Sigmoid colon (tissue), 7 donors: ENCODE results near the gene TOR1B. TPM values are rescaled to one million over a fixed set of nuclear protein-coding genes. Genes with fewer than 3 reads are reported as not detected.
A peak's percentile ranks its signal among the peaks of the same experiment; 100 is the strongest.

ENCODE experiments used
- DNase-seq: peaks from one replicate; pipeline ENCODE4 v3.0.0-alpha.2; 2019
- H3K27ac ChIP-seq, 4 donors: fragments of 200-600 bp; sonication (generic); one replicate each; pipeline ENCODE4 v1.5.1; 2016 to 2019; ENCODE audit warnings: mild to moderate bottlenecking in 1 of 4
- H3K27me3 ChIP-seq, 3 donors: fragments of 200-600 bp; sonication (generic); one replicate each; pipeline ENCODE4 v1.5.1; 2019; ENCODE audit warnings: mild to moderate bottlenecking in 1 of 3
- H3K36me3 ChIP-seq, 4 donors: fragments of 200-600 bp; sonication (generic); one replicate each; pipeline ENCODE4 v1.5.1; 2016 to 2019
- H3K4me1 ChIP-seq, 4 donors: fragments of 200-600 bp; sonication (generic); one replicate each; pipeline ENCODE4 v1.5.1; 2017 to 2019
- H3K4me3 ChIP-seq, 4 donors: fragments of 200-600 bp; sonication (generic); one replicate each; pipeline ENCODE4 v1.5.1; 2017 to 2019; ENCODE audit warnings: mild to moderate bottlenecking in 2 of 4, moderate library complexity in 1 of 4
- H3K9me3 ChIP-seq, 4 donors: fragments of 200-600 bp in 3 of 4; sonication (generic) in 3 of 4; one replicate each; pipeline versions ENCODE4 v1.5.1 to v1.6.1; 2013 to 2019
- CTCF ChIP-seq, 4 experiments: fragments of 450-650 bp in 3 of 4; fragments of 200-600 bp in 1 of 4; IDR thresholded peaks; one replicate each; pipeline ENCODE4 v1.5.1; 2016 to 2019; ENCODE audit warnings: antibody characterized with exemption in 4 of 4, mild to moderate bottlenecking in 3 of 4, moderate library complexity in 2 of 4
- EP300 ChIP-seq, 4 donors: sonication (generic); formaldehyde crosslinking; IDR thresholded peaks; one replicate each; pipeline ENCODE4 v1.6.1; 2017; ENCODE audit warnings: antibody characterized with exemption in 4 of 4
- POLR2A ChIP-seq, 2 donors: fragments of 450-650 bp; IDR thresholded peaks; one replicate each; pipeline ENCODE4 v1.6.1; 2016; ENCODE audit warnings: antibody characterized with exemption in 2 of 2, mild to moderate bottlenecking in 2 of 2, moderate library complexity in 2 of 2
- POLR2AphosphoS5 ChIP-seq, 4 donors: sonication (generic); formaldehyde crosslinking; IDR thresholded peaks; one replicate each; pipeline ENCODE4 v1.6.1; 2017; ENCODE audit warnings: antibody characterized with exemption in 4 of 4
- WGBS, 2 donors: extraction: QIAGEN DNeasy Blood & Tissue Kit; methylation state at CpG; one replicate each; pipeline ENCODE4 v1.1.7; 2013; 5-methylcytosine and 5-hydroxymethylcytosine counted together
- intact Hi-C: fragments of 100-400 bp; cut with DNase I; formaldehyde crosslinking; loops from one replicate; pipeline ENCODE4 v1.15.1; 2023
- polyA plus RNA-seq, 3 donors: library from polyadenylated mRNA; stranded (reverse); fragments of 200-250 nt; gene quantifications; one replicate each; pipeline ENCODE4 v1.2.3, GENCODE V29; 2013
- total RNA-seq, 4 donors: library from RNA; depleted of rRNA; stranded (reverse); fragments of >200 nt; gene quantifications; one replicate each; pipeline ENCODE4 v1.1.0, GENCODE V29; 2016
- donor health status: healthy with polysubstance abuse.
- donor health status: Bipolar disorder and iron deficiency.
- donor health status: healthy.

TOR1B gene
- total and polyA plus RNA-seq, 7 donors: 7.8 to 31.3 (median 20.7) TPM

DNA sequence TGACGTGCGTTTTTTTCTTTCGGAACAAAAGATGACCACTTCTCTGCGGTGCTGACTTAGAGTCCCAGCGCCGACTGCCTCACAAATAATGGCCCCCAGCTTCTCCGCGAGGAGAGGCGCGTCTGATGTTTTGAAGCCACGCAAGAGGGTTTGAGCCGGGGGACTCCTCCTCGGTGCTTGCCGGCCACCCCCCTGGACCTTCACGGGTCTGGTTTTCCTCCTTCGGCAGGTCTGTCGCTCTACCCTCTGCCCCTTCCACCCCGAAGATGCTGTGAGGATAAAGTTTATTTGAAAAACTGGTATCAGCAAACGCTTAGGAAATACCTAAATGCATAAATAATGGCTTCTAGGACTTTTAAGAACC lies 32.9 kb downstream of the TOR1B start:
- 1% methylated on average over 19 of the region's 19 CpGs for WGBS, 2 donors
- intact Hi-C loops: no loop called here
- no peaks in the 10 kb centered on the region for H3K9me3 ChIP-seq
- peaks cover 0 to 26% (median 8%) of the 10 kb centered on the region in 4 donors for H3K36me3 ChIP-seq
- H3K27ac ChIP-seq: peak overlapping the region; percentile 92 to 98 (median 96)
- peak overlapping the region; percentile 84 to 99 (median 95) for H3K4me3 ChIP-seq
- no peak for DNase-seq
- TF ChIP-seq CTCF (IDR thresholded peaks at IDR 0.05): no peak
- no peak for TF ChIP-seq POLR2A (IDR thresholded peaks at IDR 0.05)
- no peak for TF ChIP-seq POLR2AphosphoS5 (IDR thresholded peaks at IDR 0.05)
- TF ChIP-seq EP300 (IDR thresholded peaks at IDR 0.05): no peak
- no peaks in the 10 kb centered on the region for H3K27me3 ChIP-seq
- H3K4me1 ChIP-seq: peaks cover 0 to 46% (median 40%) of the 10 kb centered on the region in 4 donors

GRCh38 chr9:129836311-129837007 lies 33.5 kb downstream of the TOR1B start:
- Histone ChIP-seq H3K4me1 (peaks cover 0 to 46% (median 40%) of the 10 kb centered on the region in 4 donors), H3K4me3 (peak overlapping the region; percentile 84 to 99 (median 95)), H3K27me3 (no peaks in the 10 kb centered on the region), H3K36me3 (peaks cover 0 to 20% (median 2%) of the 10 kb centered on the region in 4 donors), H3K27ac (peak overlapping the region; percentile 92 to 98 (median 96)), H3K9me3 (no peaks in the 10 kb centered on the region)
- DNase-seq: no peak
- intact Hi-C loops: no loop called here
- TF ChIP-seq CTCF (IDR thresholded peaks at IDR 0.05) (no peak), POLR2AphosphoS5 (IDR thresholded peaks at IDR 0.05) (no peak), POLR2A (IDR thresholded peaks at IDR 0.05) (no peak), EP300 (IDR thresholded peaks at IDR 0.05) (no peak)
- 33 to 47% methylated on average over 16 of the region's 16 CpGs for WGBS, 2 donors

DNA sequence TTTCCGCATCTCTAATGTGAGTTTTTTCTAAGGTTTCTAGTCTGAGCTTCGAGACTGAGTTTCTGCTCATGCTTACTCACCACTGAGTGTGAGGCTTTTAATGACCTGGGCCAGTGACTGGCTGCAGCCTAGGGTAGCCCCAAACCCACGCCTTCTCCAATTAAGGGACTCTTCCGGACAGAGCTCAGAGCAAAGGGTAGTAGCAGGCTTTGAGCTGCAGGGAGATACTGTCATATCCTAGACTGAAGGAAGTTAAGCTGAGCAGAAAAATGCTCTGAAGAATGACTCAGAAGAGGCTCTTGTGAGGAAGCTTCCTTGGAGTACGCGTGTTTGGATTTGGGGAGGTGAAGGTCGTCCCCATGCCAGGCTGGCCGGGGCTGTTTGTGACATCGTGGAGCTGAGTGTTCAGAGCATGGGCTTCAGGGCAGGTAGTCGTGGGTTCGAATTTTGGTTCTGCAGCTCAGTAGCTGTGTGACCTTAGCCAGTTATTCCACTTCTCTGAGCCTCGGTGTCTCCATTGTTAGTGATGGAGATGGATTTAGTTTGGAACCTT lies 35.8 kb downstream of the TOR1B start:
- 86 to 89% methylated on average over 12 of the region's 12 CpGs for WGBS, 2 donors
- Histone ChIP-seq H3K27me3 (no peaks in the 10 kb centered on the region), H3K36me3 (no peaks in the 10 kb centered on the region), H3K4me1 (peaks cover 0 to 42% (median 36%) of the 10 kb centered on the region in 4 donors), H3K4me3 (no peak overlapping the region), H3K9me3 (no peaks in the 10 kb centered on the region), H3K27ac (no peak overlapping the region)
- DNase-seq: no peak
- intact Hi-C loops: no loop called here
- TF ChIP-seq CTCF (IDR thresholded peaks at IDR 0.05): no peak
- no peak for TF ChIP-seq EP300 (IDR thresholded peaks at IDR 0.05)
- no peak for TF ChIP-seq POLR2A (IDR thresholded peaks at IDR 0.05)
- TF ChIP-seq POLR2AphosphoS5 (IDR thresholded peaks at IDR 0.05): no peak

- no peaks in the 10 kb centered on the region for H3K9me3 ChIP-seq
- DNase-seq: no peak
- H3K4me3 ChIP-seq: no peak overlapping the region
- TF ChIP-seq POLR2A (IDR thresholded peaks at IDR 0.05): no peak
- peaks cover 0 to 35% (median 29%) of the 10 kb centered on the region in 4 donors for H3K4me1 ChIP-seq
- no peaks in the 10 kb centered on the region for H3K27me3 ChIP-seq
- H3K27ac ChIP-seq: no peak overlapping the region
- intact Hi-C loops: no loop called here
- H3K36me3 ChIP-seq: no peaks in the 10 kb centered on the region
- 76 to 79% methylated on average over 10 of the region's 10 CpGs for WGBS, 2 donors
Observed at GRCh38 chr9:129839324-129840023, 36.5 kb downstream of the TOR1B start.

DNA sequence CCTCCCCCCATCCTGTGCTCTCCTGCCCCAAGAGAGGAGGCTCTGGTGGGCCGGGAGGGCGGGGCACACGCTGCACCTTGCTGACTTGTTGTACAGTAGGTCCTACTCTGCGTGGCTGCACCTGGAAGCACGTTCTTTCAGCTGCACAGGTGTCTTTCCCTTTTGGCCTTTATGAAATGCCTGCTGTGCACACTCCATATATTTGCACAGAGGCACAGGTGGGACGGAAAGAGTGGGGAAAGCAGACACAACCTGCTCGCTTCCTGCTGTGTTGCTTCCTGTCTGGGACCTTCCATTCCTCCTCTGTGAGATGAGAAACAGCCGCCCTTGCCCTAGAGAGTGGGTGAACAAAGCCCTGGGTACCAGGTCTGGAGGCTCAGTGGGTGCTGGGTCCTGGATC lies 37.0 kb downstream of the TOR1B start:
- WGBS, 2 donors: 62 to 89% methylated on average over 8 of the region's 8 CpGs
- Histone ChIP-seq H3K4me1 (peaks cover 0 to 34% (median 27%) of the 10 kb centered on the region in 4 donors), H3K27me3 (no peaks in the 10 kb centered on the region), H3K9me3 (no peaks in the 10 kb centered on the region), H3K27ac (no peak overlapping the region), H3K4me3 (no peak overlapping the region), H3K36me3 (no peaks in the 10 kb centered on the region)
- DNase-seq: no peak
- intact Hi-C loops: no loop called here
- no peak for TF ChIP-seq POLR2AphosphoS5 (IDR thresholded peaks at IDR 0.05)
- no peak for TF ChIP-seq EP300 (IDR thresholded peaks at IDR 0.05)
- no peak for TF ChIP-seq CTCF (IDR thresholded peaks at IDR 0.05)
- no peak for TF ChIP-seq POLR2A (IDR thresholded peaks at IDR 0.05)
